GM12878 (cell line): Measurements from ENCODE around the gene GAMT.
"Not testable (repeated sequence)": the region's sequence is repeated elsewhere in the genome, so short reads cannot be mapped to it uniquely, and the experiment has no call there.

Source experiments
- CTCF ChIP-seq, 3 experiments: IDR thresholded peaks in 2 of 3; conservative IDR thresholded peaks in 1 of 3; 2 replicates each; pipeline ENCODE4 v1.5.1; 2011; ENCODE audit warnings: low read depth in 3 of 3, low read length in 3 of 3, mild to moderate bottlenecking in 3 of 3, control low read depth in 2 of 3, moderate library complexity in 2 of 3, inconsistent platforms in 1 of 3, mixed read lengths in 1 of 3; ENCODE audit not compliant: control insufficient read depth in 2 of 3, insufficient read depth in 1 of 3; ENCODE audit errors: extremely low read depth in 1 of 3
- FOS ChIP-seq: IDR thresholded peaks from 3 replicates; pipeline ENCODE4 v1.6.1; 2011; ENCODE audit warnings: borderline replicate concordance; ENCODE audit not compliant: insufficient read length; ENCODE audit errors: extremely low read depth
- GABPA ChIP-seq: IDR thresholded peaks from 2 replicates; pipeline ENCODE4 v1.6.1; 2014; ENCODE audit warnings: antibody characterized with exemption, low read depth, mild to moderate bottlenecking, inconsistent platforms
- JUND ChIP-seq: IDR thresholded peaks from 2 replicates; pipeline ENCODE4 v1.6.1; 2012; ENCODE audit warnings: low read depth, mild to moderate bottlenecking, low read length, improper control_type of control experiment, moderate library complexity
- POLR2A ChIP-seq: IDR thresholded peaks from 2 replicates; pipeline ENCODE4 v1.6.1; 2011; ENCODE audit warnings: low read depth, mild to moderate bottlenecking, low read length
- POLR2AphosphoS5 ChIP-seq: IDR thresholded peaks from 2 replicates; pipeline ENCODE4 v1.6.1; 2011; ENCODE audit warnings: mild to moderate bottlenecking, low read length, inconsistent platforms
- REST ChIP-seq: IDR thresholded peaks from 2 replicates; pipeline ENCODE4 v1.6.1; 2012; ENCODE audit warnings: mild to moderate bottlenecking, low read depth, low read length
- SPI1 ChIP-seq: IDR thresholded peaks from 2 replicates; pipeline ENCODE4 v1.6.1; 2011; ENCODE audit warnings: low read depth, mild to moderate bottlenecking, low read length, moderate library complexity, borderline replicate concordance; ENCODE audit not compliant: insufficient read depth
- USF2 ChIP-seq: IDR thresholded peaks from 2 replicates; pipeline ENCODE4 v1.6.1; 2011; ENCODE audit warnings: low read depth, low read length, improper control_type of control experiment, borderline replicate concordance
- ZNF217 ChIP-seq: fragments of 450-650 bp; IDR thresholded peaks from 2 replicates; pipeline ENCODE4 v1.6.1; 2017; ENCODE audit warnings: antibody characterized with exemption, mild to moderate bottlenecking

- not testable (repeated sequence) for TF ChIP-seq CTCF (IDR thresholded peaks at IDR 0.05 in 2 of 3, conservative IDR thresholded peaks at IDR 0.05 in 1 of 3; ENCODE audit: control insufficient read depth in 2 of 3, extremely low read depth in 1 of 3, insufficient read depth in 1 of 3, low read depth in 3 of 3, low read length in 3 of 3); POLR2A; USF2; JUND; POLR2AphosphoS5; SPI1; FOS; GABPA; ZNF217; REST
Observed at GRCh38 chr19:1420085-1420484, 18.7 kb upstream of the GAMT start.
